Thyroid gland (tissue), 4 donors: ENCODE measurements around the gene DGKB. TPM values are rescaled to one million over a fixed set of nuclear protein-coding genes. Genes with fewer than 3 reads are reported as not detected.

Experiments
- DNase-seq, 2 donors: peaks; one replicate each; pipeline ENCODE4 v3.0.0-alpha.2; 2019
- H3K27ac ChIP-seq, 3 donors: fragments of 200-600 bp; sonication (generic); 1 replicate in 2 of 3; 2 replicates in 1 of 3; pipeline ENCODE4 v1.5.1; 2016 to 2019; ENCODE audit warnings: mild to moderate bottlenecking in 1 of 3, moderate library complexity in 1 of 3
- H3K27me3 ChIP-seq: fragments of 200-600 bp; sonication (generic); one replicate; pipeline ENCODE4 v1.5.1; 2019
- H3K36me3 ChIP-seq, 2 donors: fragments of 200-600 bp; sonication (generic); one replicate each; pipeline ENCODE4 v1.5.1; 2016 to 2019
- H3K4me1 ChIP-seq, 2 donors: fragments of 200-600 bp; sonication (generic); one replicate each; pipeline ENCODE4 v1.5.1; 2017 to 2019
- H3K4me3 ChIP-seq, 3 donors: fragments of 200-600 bp; sonication (generic); replicated peaks in 1 of 3; 1 replicate in 2 of 3; 2 replicates in 1 of 3; pipeline ENCODE4 v1.5.1; 2016; ENCODE audit warnings: mild to moderate bottlenecking in 1 of 3
- H3K9me3 ChIP-seq: fragments of 200-600 bp; sonication (generic); one replicate; pipeline ENCODE4 v1.5.1; 2017
- CTCF ChIP-seq, 6 experiments: fragments of 200-600 bp in 3 of 6; fragments of 450-650 bp in 3 of 6; sonication (generic) in 3 of 6; IDR thresholded peaks; one replicate each; pipeline ENCODE4 v1.5.1; 2016 to 2019; ENCODE audit warnings: antibody characterized with exemption in 6 of 6, mild to moderate bottlenecking in 2 of 6, inconsistent platforms in 1 of 6, moderate library complexity in 1 of 6
- POLR2A ChIP-seq, 2 donors: fragments of 450-650 bp; IDR thresholded peaks; one replicate each; pipeline ENCODE4 v1.6.1; 2017; ENCODE audit warnings: antibody characterized with exemption in 2 of 2, mild to moderate bottlenecking in 2 of 2, moderate library complexity in 1 of 2
- WGBS, 2 donors: methylation state at CpG; one replicate each; pipeline ENCODE4 v1.1.5; 2017; 5-methylcytosine and 5-hydroxymethylcytosine counted together
- intact Hi-C: fragments of 100-400 bp; cut with DNase I; formaldehyde crosslinking; loops from one replicate; pipeline ENCODE4 v1.15.1; 2023
- total RNA-seq, 4 donors: library from RNA; depleted of rRNA; stranded (reverse); fragments of >200 nt; gene quantifications; one replicate each; pipeline ENCODE4 v1.2.3, GENCODE V29; 2016

DGKB gene
- total RNA-seq, 4 donors from 2014 or later: 0.11 to 2.1 (median 0.49) TPM; not detected in 1

GRCh38 chr7:14934839-14935238, 32.3 kb upstream of the DGKB start:
- H3K36me3 ChIP-seq: no peaks in the 10 kb centered on the region
- TF ChIP-seq CTCF (IDR thresholded peaks at IDR 0.05) (no peak), POLR2A (IDR thresholded peaks at IDR 0.05) (no peak)
- H3K4me1 ChIP-seq: no peaks in the 10 kb centered on the region
- intact Hi-C loops: no loop called here
- no peak overlapping the region for H3K4me3 ChIP-seq
- no peaks in the 10 kb centered on the region for H3K9me3 ChIP-seq
- H3K27ac ChIP-seq: no peak overlapping the region
- DNase-seq: no peak
- 80 to 87% methylated on average over 3 of the region's 3 CpGs for WGBS, 2 donors
- H3K27me3 ChIP-seq: no peaks in the 10 kb centered on the region

GRCh38 chr7:14931511-14932215, 29.1 kb upstream of the DGKB start:
- intact Hi-C loops: no loop called here
- no peaks in the 10 kb centered on the region for H3K9me3 ChIP-seq
- WGBS, 2 donors: 95 to 100% methylated on average over 3 to 4 of the region's 4 CpGs
- H3K27ac ChIP-seq: no peak overlapping the region
- no peak for DNase-seq
- no peak overlapping the region for H3K4me3 ChIP-seq
- no peaks in the 10 kb centered on the region for H3K4me1 ChIP-seq
- no peak for TF ChIP-seq POLR2A (IDR thresholded peaks at IDR 0.05)
- TF ChIP-seq CTCF (IDR thresholded peaks at IDR 0.05): no peak
- H3K36me3 ChIP-seq: no peaks in the 10 kb centered on the region
- no peaks in the 10 kb centered on the region for H3K27me3 ChIP-seq

- H3K27me3 ChIP-seq: no peaks in the 10 kb centered on the region
- no peaks in the 10 kb centered on the region for H3K4me1 ChIP-seq
- no peak overlapping the region for H3K4me3 ChIP-seq
- TF ChIP-seq CTCF (IDR thresholded peaks at IDR 0.05) (no peak), POLR2A (IDR thresholded peaks at IDR 0.05) (no peak)
- DNase-seq: no peak
- WGBS, 2 donors: 67 to 77% methylated on average over 1 of the region's 1 CpG
- intact Hi-C loops: no loop called here
- H3K36me3 ChIP-seq: no peaks in the 10 kb centered on the region
- H3K27ac ChIP-seq: no peak overlapping the region
- H3K9me3 ChIP-seq: no peaks in the 10 kb centered on the region
Observed at GRCh38 chr7:14924398-14924797, 21.8 kb upstream of the DGKB start.

GRCh38 chr7:14911077-14911476, 8.5 kb upstream of the DGKB start:
- intact Hi-C loops: no loop called here
- TF ChIP-seq POLR2A (IDR thresholded peaks at IDR 0.05) (no peak), CTCF (IDR thresholded peaks at IDR 0.05) (no peak)
- Histone ChIP-seq H3K36me3 (no peaks in the 10 kb centered on the region), H3K9me3 (no peaks in the 10 kb centered on the region), H3K27me3 (no peaks in the 10 kb centered on the region), H3K4me1 (no peaks in the 10 kb centered on the region), H3K4me3 (no peak overlapping the region), H3K27ac (no peak overlapping the region)
- no peak for DNase-seq

GRCh38 chr7:14908697-14909096, 6.1 kb upstream of the DGKB start:
- no peak for DNase-seq
- Histone ChIP-seq H3K4me3 (no peak overlapping the region), H3K4me1 (no peaks in the 10 kb centered on the region), H3K9me3 (no peaks in the 10 kb centered on the region), H3K27me3 (no peaks in the 10 kb centered on the region), H3K36me3 (no peaks in the 10 kb centered on the region), H3K27ac (no peak overlapping the region)
- TF ChIP-seq POLR2A (IDR thresholded peaks at IDR 0.05) (no peak), CTCF (IDR thresholded peaks at IDR 0.05) (no peak)
- intact Hi-C loops: no loop called here
